UCSD-AML1 (cell line): ENCODE measurements around the gene TAF10.
A peak's percentile ranks its signal among the peaks of the same experiment; 100 is the strongest.

Experiments used
- DNase-seq: peaks from one replicate; lab custom pipeline; 2025; ENCODE audit not compliant: unreplicated experiment; lab: John Stamatoyannopoulos, UW

The TAF10 gene

GRCh38 chr11:6625832-6626420, 13.9 kb upstream of the TAF10 start:
- DNase-seq, result no peak

- no peak for DNase-seq
Measured at GRCh38 chr11:6625156-6625831, 13.3 kb upstream of the TAF10 start.

GRCh38 chr11:6623391-6624363, 11.7 kb upstream of the TAF10 start:
- DNase-seq, result no peak

- DNase-seq, result no peak
Measured at GRCh38 chr11:6622261-6623171, 10.5 kb upstream of the TAF10 start.

- DNase-seq, result no peak
Measured at GRCh38 chr11:6621711-6622211, 9.7 kb upstream of the TAF10 start.

GRCh38 chr11:6620636-6621035, 8.6 kb upstream of the TAF10 start:
- no peak for DNase-seq

GRCh38 chr11:6619004-6619745, 7.2 kb upstream of the TAF10 start, which contains the start of gene TPP1:
Gene TPP1 (minus strand): TSS chr11:6619422. CDS start chr11:6619400, 22 bp downstream.
- peak; percentile 86 for DNase-seq

- peak; percentile 62 for DNase-seq
Measured at GRCh38 chr11:6618117-6619003, 6.3 kb upstream of the TAF10 start.

GRCh38 chr11:6617315-6617781, 5.3 kb upstream of the TAF10 start:
- peak; percentile 21 for DNase-seq

GRCh38 chr11:6616596-6617250, 4.7 kb upstream of the TAF10 start:
- DNase-seq, result no peak

GRCh38 chr11:6615882-6616585, 4.0 kb upstream of the TAF10 start:
- DNase-seq, result no peak

- no peak for DNase-seq
Measured at GRCh38 chr11:6615046-6615445, 3.0 kb upstream of the TAF10 start.

GRCh38 chr11:6614446-6614845, 2.4 kb upstream of the TAF10 start:
- no peak for DNase-seq

- no peak for DNase-seq
Measured at GRCh38 chr11:6613496-6613895, 1.5 kb upstream of the TAF10 start.

- DNase-seq, result no peak
Measured at GRCh38 chr11:6611963-6612212, 128 bp downstream of the TAF10 start.

GRCh38 chr11:6611092-6611962, 689 bp downstream of the TAF10 start:
- DNase-seq, result no peak

- DNase-seq, result no peak
Measured at GRCh38 chr11:6610591-6610990, 1.4 kb downstream of the TAF10 start.
